ENCODE measurements around the gene GRID1. TPM values are rescaled to one million over a fixed set of nuclear protein-coding genes. Genes with fewer than 3 reads are reported as not detected.

GRID1 gene
- total RNA-seq, 4 donors from 2014 or later = 1.4 to 4.9 (median 2.0) TPM

DNA sequence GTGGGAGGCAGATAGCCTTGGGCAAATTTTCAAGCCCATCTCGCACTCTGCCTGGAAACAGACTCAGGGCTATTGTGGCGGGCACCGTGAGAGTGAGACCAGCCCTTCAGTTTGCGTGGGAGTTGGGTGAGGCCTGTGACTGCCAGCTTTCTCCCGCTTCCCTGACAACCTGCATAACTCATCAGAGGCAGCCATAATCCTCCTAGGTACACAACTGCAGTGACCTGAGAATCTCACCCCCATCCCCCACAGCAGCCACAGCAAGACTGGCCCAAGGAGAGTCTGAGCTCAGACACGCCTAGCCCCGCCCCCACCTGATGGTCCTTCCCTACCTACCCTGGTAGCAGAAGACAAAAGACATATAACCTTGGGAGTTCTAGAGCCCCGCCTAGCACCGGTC, 275.4 kb downstream of the GRID1 start:
- intact Hi-C loops (cut with DNase I; ENCODE audit: low total_unique reads) = no loop called here
- 76 to 89% methylated on average over 9 of the region's 9 CpGs for WGBS, 2 donors
- TF ChIP-seq, protein P1, sequence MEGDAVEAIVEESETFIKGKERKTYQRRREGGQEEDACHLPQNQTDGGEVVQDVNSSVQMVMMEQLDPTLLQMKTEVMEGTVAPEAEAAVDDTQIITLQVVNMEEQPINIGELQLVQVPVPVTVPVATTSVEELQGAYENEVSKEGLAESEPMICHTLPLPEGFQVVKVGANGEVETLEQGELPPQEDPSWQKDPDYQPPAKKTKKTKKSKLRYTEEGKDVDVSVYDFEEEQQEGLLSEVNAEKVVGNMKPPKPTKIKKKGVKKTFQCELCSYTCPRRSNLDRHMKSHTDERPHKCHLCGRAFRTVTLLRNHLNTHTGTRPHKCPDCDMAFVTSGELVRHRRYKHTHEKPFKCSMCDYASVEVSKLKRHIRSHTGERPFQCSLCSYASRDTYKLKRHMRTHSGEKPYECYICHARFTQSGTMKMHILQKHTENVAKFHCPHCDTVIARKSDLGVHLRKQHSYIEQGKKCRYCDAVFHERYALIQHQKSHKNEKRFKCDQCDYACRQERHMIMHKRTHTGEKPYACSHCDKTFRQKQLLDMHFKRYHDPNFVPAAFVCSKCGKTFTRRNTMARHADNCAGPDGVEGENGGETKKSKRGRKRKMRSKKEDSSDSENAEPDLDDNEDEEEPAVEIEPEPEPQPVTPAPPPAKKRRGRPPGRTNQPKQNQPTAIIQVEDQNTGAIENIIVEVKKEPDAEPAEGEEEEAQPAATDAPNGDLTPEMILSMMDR (IDR thresholded peaks at IDR 0.05) = no peak
- no peak for TF ChIP-seq POLR2A (IDR thresholded peaks at IDR 0.05)
- DNase-seq (ENCODE audit: low spot score in 2 of 2) = peak in 1 of 2 donors; percentile 48
- no peak overlapping the region for H3K4me3 ChIP-seq (ENCODE audit: low read depth, poor library complexity, severe bottlenecking)

DNA sequence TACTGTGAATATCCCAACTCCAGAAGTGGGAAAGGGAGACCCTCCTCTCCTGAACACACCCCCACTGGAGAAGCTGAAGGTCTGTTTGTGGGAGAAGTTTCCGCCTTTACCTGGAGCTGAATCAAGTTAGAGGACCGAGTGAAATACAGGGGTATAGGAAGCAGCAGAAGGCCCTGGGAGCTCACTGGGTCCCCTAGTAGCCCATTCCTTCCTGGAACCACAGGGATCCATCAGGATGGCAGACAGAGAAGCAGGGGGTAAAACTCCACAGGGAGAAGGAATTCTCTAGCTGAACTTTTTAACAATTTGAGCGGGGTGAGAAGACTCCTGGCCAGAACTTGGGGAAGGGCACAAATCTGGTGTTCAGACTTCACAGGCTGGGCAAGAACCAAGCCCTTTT, 275.8 kb downstream of the GRID1 start:
- 90 to 92% methylated on average over 3 of the region's 3 CpGs for WGBS, 2 donors
- no peak for TF ChIP-seq POLR2A (IDR thresholded peaks at IDR 0.05)
- TF ChIP-seq, protein P1 (IDR thresholded peaks at IDR 0.05) = no peak
- DNase-seq (ENCODE audit: low spot score in 2 of 2) = no peak
- no peak overlapping the region for H3K4me3 ChIP-seq (ENCODE audit: low read depth, poor library complexity, severe bottlenecking)
- intact Hi-C loops (cut with DNase I; ENCODE audit: low total_unique reads) = no loop called here

DNA sequence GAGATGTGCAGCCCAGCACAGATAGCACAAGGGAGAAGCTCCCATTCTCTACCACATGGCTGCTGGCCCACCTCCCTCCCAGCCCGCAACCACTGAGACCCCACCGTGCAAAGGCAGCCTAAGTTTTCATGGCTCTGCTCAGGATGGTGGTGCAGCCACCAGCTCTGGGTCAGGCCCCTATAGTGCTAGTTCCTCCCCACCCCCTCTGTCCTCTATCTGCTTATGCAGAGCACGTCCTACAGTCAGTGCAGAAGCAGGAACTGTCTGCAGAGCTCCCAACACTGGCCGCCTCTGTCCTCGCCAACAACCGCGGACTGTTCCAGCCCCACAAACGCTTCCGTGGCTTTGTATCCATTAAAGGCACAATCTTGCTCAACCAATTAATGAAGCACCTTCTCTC, 278.9 kb downstream of the GRID1 start:
- WGBS, 2 donors = 70 to 76% methylated on average over 9 of the region's 9 CpGs
- peak in 1 of 2 donors; percentile 17 for DNase-seq (ENCODE audit: low spot score in 2 of 2)
- no peak overlapping the region for H3K4me3 ChIP-seq (ENCODE audit: low read depth, poor library complexity, severe bottlenecking)
- intact Hi-C loops (cut with DNase I; ENCODE audit: low total_unique reads) = no loop called here
- no peak for TF ChIP-seq POLR2A (IDR thresholded peaks at IDR 0.05)
- TF ChIP-seq, protein P1 (IDR thresholded peaks at IDR 0.05) = no peak

DNA sequence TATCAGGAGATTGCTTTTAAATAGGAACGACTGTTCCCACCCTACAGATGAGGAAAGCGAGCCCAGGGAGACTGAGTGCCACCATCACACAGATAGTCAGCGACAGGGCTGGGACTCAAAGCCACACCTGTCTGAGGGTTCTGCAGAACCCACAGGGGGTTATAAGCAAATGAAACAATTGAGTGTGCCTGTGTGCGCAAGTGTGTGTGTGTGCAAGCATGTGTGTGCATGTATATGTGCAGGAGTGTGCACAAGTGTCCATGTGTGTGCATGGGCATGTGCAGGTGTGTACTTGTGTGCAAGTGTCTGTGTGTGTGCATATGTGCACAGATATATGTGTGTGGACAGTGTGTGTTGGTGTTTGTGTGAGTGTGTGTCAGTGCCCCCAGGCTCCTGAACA, 280.2 kb downstream of the GRID1 start:
- no peak overlapping the region for H3K4me3 ChIP-seq (ENCODE audit: low read depth, poor library complexity, severe bottlenecking)
- no peak for DNase-seq (ENCODE audit: low spot score in 2 of 2)
- 96 to 98% methylated on average over 4 of the region's 4 CpGs for WGBS, 2 donors
- TF ChIP-seq, protein P1 (IDR thresholded peaks at IDR 0.05) = no peak
- no peak for TF ChIP-seq POLR2A (IDR thresholded peaks at IDR 0.05)
- intact Hi-C loops (cut with DNase I; ENCODE audit: low total_unique reads) = no loop called here

DNA sequence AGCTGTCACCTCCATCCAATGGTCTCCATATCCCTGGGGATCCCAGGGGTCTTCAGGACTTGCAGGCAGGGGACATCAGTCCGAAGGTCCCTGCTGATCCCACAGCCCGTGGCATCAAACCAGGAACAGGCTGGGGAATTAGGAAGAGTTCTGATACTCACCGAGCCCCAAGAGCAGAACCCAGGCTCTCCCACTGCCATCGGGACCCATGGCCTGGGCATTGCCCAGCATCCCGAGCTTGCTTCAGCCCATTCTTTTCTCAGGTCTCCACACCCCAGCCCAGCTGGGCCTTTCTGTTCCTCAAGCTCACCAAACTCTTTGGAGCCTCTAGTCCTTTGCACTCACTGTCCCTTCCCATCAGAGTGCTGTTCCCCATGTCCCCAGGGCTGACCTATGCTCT, 280.9 kb downstream of the GRID1 start:
- 78 to 94% methylated on average over 5 of the region's 5 CpGs for WGBS, 2 donors
- DNase-seq (ENCODE audit: low spot score in 2 of 2) = peak in 1 of 2 donors; percentile 42
- TF ChIP-seq, protein P1 (IDR thresholded peaks at IDR 0.05) = no peak
- no peak for TF ChIP-seq POLR2A (IDR thresholded peaks at IDR 0.05)

DNA sequence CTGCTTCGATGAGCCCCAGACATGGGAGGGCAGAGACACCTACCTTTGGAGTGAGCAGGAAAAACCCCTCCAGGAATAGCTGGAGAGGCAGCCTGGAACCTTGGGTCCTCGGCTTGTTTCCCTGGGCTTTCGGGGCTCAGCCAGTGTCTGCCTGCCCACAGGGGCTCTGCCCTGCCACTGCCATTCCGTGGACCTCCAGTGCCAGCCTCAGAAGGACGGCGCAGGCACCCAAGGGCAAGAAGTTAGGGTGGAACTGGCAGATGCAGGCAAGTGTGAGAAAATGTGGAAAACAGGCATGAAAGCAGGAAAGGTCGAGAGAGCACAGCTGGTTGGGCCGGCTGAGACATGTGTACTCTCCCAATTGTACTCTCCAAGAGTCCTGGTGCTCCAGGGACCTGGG, 281.5 kb downstream of the GRID1 start:
- TF ChIP-seq, protein P1 (IDR thresholded peaks at IDR 0.05) = no peak
- no peak for TF ChIP-seq POLR2A (IDR thresholded peaks at IDR 0.05)
- DNase-seq (ENCODE audit: low spot score in 2 of 2) = peak in 1 of 2 donors; percentile 60
- intact Hi-C loops (cut with DNase I; ENCODE audit: low total_unique reads) = no loop called here
- H3K4me3 ChIP-seq (ENCODE audit: low read depth, poor library complexity, severe bottlenecking) = no peak overlapping the region
- 71 to 77% methylated on average over 8 of the region's 8 CpGs for WGBS, 2 donors

More for the DNA sequence above, 280.9 kb downstream of the GRID1 start:
- no peak overlapping the region for H3K4me3 ChIP-seq (ENCODE audit: low read depth, poor library complexity, severe bottlenecking)
- intact Hi-C loops (cut with DNase I; ENCODE audit: low total_unique reads) = no loop called here

All from lower leg skin (tissue), 4 donors.